ENCODE measurements around the gene NXPH1.

DNA sequence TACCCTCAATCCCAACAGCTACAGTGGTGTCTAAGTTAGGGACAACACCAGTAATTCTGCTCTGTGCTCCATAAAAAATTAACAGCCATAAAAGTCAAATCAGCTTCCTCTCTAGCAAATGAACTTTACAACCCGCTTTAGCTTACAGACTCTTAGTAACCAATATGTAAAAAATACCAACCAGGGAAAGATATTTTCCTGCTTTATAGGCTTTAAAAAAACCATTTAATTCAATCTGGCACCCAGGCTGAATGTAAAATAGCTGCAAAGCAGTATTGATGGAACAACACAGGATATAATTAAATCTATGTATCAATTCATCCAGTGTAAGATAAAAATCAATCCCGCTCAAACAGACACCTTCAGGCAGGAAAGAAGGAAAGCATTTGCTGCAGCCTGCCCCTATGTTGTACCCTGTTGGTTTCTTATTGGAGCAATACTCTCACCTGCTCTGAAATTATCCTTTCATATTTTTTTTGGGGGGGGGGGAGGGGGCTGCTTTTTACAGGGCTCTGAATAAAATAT is 98.6 kb downstream of the NXPH1 start:
- TF ChIP-seq, protein P1, sequence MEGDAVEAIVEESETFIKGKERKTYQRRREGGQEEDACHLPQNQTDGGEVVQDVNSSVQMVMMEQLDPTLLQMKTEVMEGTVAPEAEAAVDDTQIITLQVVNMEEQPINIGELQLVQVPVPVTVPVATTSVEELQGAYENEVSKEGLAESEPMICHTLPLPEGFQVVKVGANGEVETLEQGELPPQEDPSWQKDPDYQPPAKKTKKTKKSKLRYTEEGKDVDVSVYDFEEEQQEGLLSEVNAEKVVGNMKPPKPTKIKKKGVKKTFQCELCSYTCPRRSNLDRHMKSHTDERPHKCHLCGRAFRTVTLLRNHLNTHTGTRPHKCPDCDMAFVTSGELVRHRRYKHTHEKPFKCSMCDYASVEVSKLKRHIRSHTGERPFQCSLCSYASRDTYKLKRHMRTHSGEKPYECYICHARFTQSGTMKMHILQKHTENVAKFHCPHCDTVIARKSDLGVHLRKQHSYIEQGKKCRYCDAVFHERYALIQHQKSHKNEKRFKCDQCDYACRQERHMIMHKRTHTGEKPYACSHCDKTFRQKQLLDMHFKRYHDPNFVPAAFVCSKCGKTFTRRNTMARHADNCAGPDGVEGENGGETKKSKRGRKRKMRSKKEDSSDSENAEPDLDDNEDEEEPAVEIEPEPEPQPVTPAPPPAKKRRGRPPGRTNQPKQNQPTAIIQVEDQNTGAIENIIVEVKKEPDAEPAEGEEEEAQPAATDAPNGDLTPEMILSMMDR (IDR thresholded peaks at IDR 0.05 in 8 of 11, conservative IDR thresholded peaks at IDR 0.05 in 3 of 11) = no peak
- TF ChIP-seq POLR2A (IDR thresholded peaks at IDR 0.05) = no peak
- TF ChIP-seq POLR2AphosphoS5 (IDR thresholded peaks at IDR 0.05) = no peak

All from spleen (tissue), 7 donors.